Spleen (tissue), 11 donors: ENCODE data around the gene TANGO6. TPM values are rescaled to one million over a fixed set of nuclear protein-coding genes. Genes with fewer than 3 reads are reported as not detected.

ENCODE experiments used
- DNase-seq: peaks from one replicate; pipeline ENCODE4 v3.0.0-alpha.2; 2020
- H3K27ac ChIP-seq, 8 donors: fragments of 200-600 bp; sonication (generic) in 7 of 8; 1 replicate in 4 of 8; 2 replicates in 4 of 8; pipeline versions ENCODE4 v1.5.0 to v1.8.0; 2016 to 2021; ENCODE audit warnings: inconsistent platforms in 4 of 8, mild to moderate bottlenecking in 4 of 8, moderate library complexity in 1 of 8
- H3K27me3 ChIP-seq, 7 donors: fragments of 200-600 bp; sonication (generic) in 6 of 7; replicated peaks in 1 of 7; 1 replicate in 4 of 7; 2 replicates in 3 of 7; pipeline versions ENCODE4 v1.5.0 to v1.8.0; 2016 to 2021; ENCODE audit warnings: inconsistent platforms in 3 of 7, mild to moderate bottlenecking in 1 of 7
- H3K36me3 ChIP-seq, 6 donors: fragments of 200-600 bp; sonication (generic) in 5 of 6; 1 replicate in 4 of 6; 2 replicates in 2 of 6; pipeline versions ENCODE4 v1.5.0 to v1.8.0; 2016 to 2021; ENCODE audit warnings: inconsistent platforms in 2 of 6
- H3K4me1 ChIP-seq, 6 donors: fragments of 200-600 bp; sonication (generic) in 5 of 6; 1 replicate in 3 of 6; 2 replicates in 3 of 6; pipeline versions ENCODE4 v1.5.0 to v1.8.0; 2016 to 2021; ENCODE audit warnings: inconsistent platforms in 3 of 6
- H3K4me3 ChIP-seq, 8 donors: fragments of 200-600 bp; sonication (generic) in 7 of 8; 1 replicate in 4 of 8; 2 replicates in 4 of 8; pipeline versions ENCODE4 v1.5.0 to v1.8.0; 2016 to 2021; ENCODE audit warnings: inconsistent platforms in 4 of 8, mild to moderate bottlenecking in 4 of 8, moderate library complexity in 2 of 8
- H3K9me3 ChIP-seq, 8 donors: fragments of 200-600 bp; sonication (generic) in 7 of 8; 1 replicate in 4 of 8; 2 replicates in 4 of 8; pipeline versions ENCODE4 v1.5.0 to v1.8.0; 2016 to 2021; ENCODE audit warnings: inconsistent platforms in 4 of 8
- CTCF ChIP-seq, 11 experiments: fragments of 200-600 bp in 7 of 11; fragments of 450-650 bp in 4 of 11; sonication (generic) in 4 of 11; IDR thresholded peaks in 8 of 11; conservative IDR thresholded peaks in 3 of 11; 1 replicate in 7 of 11; 2 replicates in 4 of 11; pipeline versions ENCODE4 v1.4.0 to v1.8.0; 2016 to 2021; ENCODE audit warnings: antibody characterized with exemption in 11 of 11, inconsistent platforms in 4 of 11, mild to moderate bottlenecking in 1 of 11
- POLR2A ChIP-seq, 3 donors: fragments of 450-650 bp; IDR thresholded peaks; one replicate each; pipeline ENCODE4 v1.5.1; 2017; ENCODE audit warnings: antibody characterized with exemption in 3 of 3, mild to moderate bottlenecking in 1 of 3
- POLR2AphosphoS5 ChIP-seq, 3 donors: sonication (generic); formaldehyde crosslinking; IDR thresholded peaks; one replicate each; pipeline ENCODE4 v1.5.1; 2017; ENCODE audit warnings: antibody characterized with exemption in 3 of 3
- WGBS, 5 donors: extraction: QIAGEN DNeasy Blood & Tissue Kit in 3 of 5; methylation state at CpG; one replicate each; pipeline versions ENCODE4 v1.1.5 to v1.1.7; 2013 to 2018; 5-methylcytosine and 5-hydroxymethylcytosine counted together
- intact Hi-C: fragments of 100-400 bp; cut with DNase I; formaldehyde crosslinking; loops from one replicate; pipeline ENCODE4 v1.15.0; 2023; ENCODE audit warnings: low total_unique reads
- polyA plus RNA-seq, 3 donors: library from polyadenylated mRNA; stranded (reverse); fragments of 200-250 nt; gene quantifications; one replicate each; pipeline ENCODE4 v1.2.1, GENCODE V29; 2013
- total RNA-seq, 7 donors: library from RNA; depleted of rRNA in 3 of 7; stranded (reverse); fragments of >200 nt in 3 of 7; fragmentation: NEBNext Ultra II Directional in 4 of 7; extraction: Animal tissue kit (Norgen Biotek cat#: 25700) in 4 of 7; gene quantifications; one replicate each; pipeline versions ENCODE4 v1.1.0 to v1.2.1, GENCODE V29; 2016 to 2021
- donor health status: healthy with polysubstance abuse.
- donor health status: DM: no; HTN: no; CAD: no; lungs with moderate emphysema.
- donor health status: DM: no; HTN: no; CAD: no.
- donor health status: Bipolar disorder and iron deficiency.
- donor health status: healthy.
- donor health status: DM: no; HTN: no; CAD: no.
- donor health status: DM: yes; HTN: yes; CAD: no.

Gene TANGO6
- total and polyA plus RNA-seq, 10 donors, result 1.9 to 35.2 (median 23.0) TPM

DNA sequence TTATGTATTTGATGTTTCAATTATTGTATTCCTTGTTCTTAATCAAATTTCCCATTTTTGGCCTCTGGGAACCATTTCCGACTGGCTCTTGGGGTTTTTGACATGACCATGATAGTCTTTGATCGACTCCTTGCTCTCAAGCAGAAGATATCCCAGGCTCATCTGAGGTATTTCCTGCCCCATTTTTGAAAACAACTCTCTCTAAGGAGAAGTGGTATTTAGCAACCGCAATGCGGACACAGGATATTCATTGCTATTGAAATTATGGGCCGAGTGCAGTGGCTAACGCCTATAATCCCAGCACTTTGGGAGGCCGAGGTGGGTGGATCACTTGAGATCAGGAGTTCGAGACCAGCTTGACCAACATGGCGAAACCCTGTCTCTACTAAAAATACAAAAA, 5.5 kb downstream of the TANGO6 start:
- Histone ChIP-seq H3K27me3 (no peaks in the 10 kb centered on the region), H3K27ac (no peak overlapping the region), H3K4me1 (peaks cover 11 to 60% (median 24%) of the 10 kb centered on the region in 6 donors), H3K4me3 (no peak overlapping the region), H3K9me3 (no peaks in the 10 kb centered on the region), H3K36me3 (no peaks in the 10 kb centered on the region)
- no peak for DNase-seq
- TF ChIP-seq POLR2A (IDR thresholded peaks at IDR 0.05), result no peak
- TF ChIP-seq CTCF (IDR thresholded peaks at IDR 0.05 in 8 of 11, conservative IDR thresholded peaks at IDR 0.05 in 3 of 11), result no peak
- TF ChIP-seq POLR2AphosphoS5 (IDR thresholded peaks at IDR 0.05), result no peak
- WGBS, 5 donors, result 65 to 84% (median 81%) methylated on average over 9 of the region's 9 CpGs
- intact Hi-C loops, result loop anchor here (10.0 kb wide), 1 partner anchor 314 kb away; the partner anchor contains the start of gene ZFP90

GRCh38 chr16:68850481-68850880, 7.2 kb downstream of the TANGO6 start:
- 95 to 98% (median 96%) methylated on average over 2 of the region's 2 CpGs for WGBS, 5 donors
- no peaks in the 10 kb centered on the region for H3K36me3 ChIP-seq
- H3K4me3 ChIP-seq, result no peak overlapping the region
- H3K27ac ChIP-seq, result no peak overlapping the region
- TF ChIP-seq POLR2AphosphoS5 (IDR thresholded peaks at IDR 0.05), result no peak
- no peak for TF ChIP-seq CTCF (IDR thresholded peaks at IDR 0.05 in 8 of 11, conservative IDR thresholded peaks at IDR 0.05 in 3 of 11)
- TF ChIP-seq POLR2A (IDR thresholded peaks at IDR 0.05), result no peak
- no peaks in the 10 kb centered on the region for H3K9me3 ChIP-seq
- intact Hi-C loops, result loop anchor here (5.0 kb wide), 1 partner anchor 267 kb away; no protein-coding TSS in a partner anchor
- no peak for DNase-seq
- no peaks in the 10 kb centered on the region for H3K27me3 ChIP-seq
- peaks cover 5 to 43% (median 12%) of the 10 kb centered on the region in 6 donors for H3K4me1 ChIP-seq

- H3K27ac ChIP-seq, result no peak overlapping the region
- intact Hi-C loops, result loop anchor here (5.0 kb wide), 1 partner anchor 266 kb away; no protein-coding TSS in a partner anchor
- H3K27me3 ChIP-seq, result no peaks in the 10 kb centered on the region
- DNase-seq, result no peak
- no peak overlapping the region for H3K4me3 ChIP-seq
- peaks cover 5 to 36% (median 9%) of the 10 kb centered on the region in 6 donors for H3K4me1 ChIP-seq
- no peaks in the 10 kb centered on the region for H3K36me3 ChIP-seq
- H3K9me3 ChIP-seq, result no peaks in the 10 kb centered on the region
- WGBS, 5 donors, result 72 to 84% (median 82%) methylated on average over 2 of the region's 2 CpGs
- TF ChIP-seq POLR2A (IDR thresholded peaks at IDR 0.05) (no peak), CTCF (IDR thresholded peaks at IDR 0.05 in 8 of 11, conservative IDR thresholded peaks at IDR 0.05 in 3 of 11) (no peak), POLR2AphosphoS5 (IDR thresholded peaks at IDR 0.05) (no peak)
Measured at GRCh38 chr16:68851601-68852000, 8.3 kb downstream of the TANGO6 start.

DNA sequence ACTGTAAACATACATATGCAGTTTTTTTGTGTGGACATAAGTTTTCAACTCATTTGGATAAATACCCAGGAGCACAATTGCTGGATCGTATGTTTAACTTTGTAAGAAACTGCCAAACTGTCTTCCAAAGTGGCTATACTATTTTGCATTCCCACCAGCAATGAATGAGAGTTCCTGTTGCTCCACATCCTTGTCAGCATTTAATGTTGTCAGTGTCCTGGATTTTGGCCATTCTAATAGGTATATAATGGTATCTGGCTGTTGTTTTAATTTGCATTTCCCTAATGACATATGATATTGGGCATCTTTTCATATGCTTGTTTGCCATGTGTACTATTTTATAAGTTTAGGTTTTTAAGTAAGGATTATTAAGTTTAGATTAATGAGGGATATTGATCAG, 14.1 kb downstream of the TANGO6 start:
- no peaks in the 10 kb centered on the region for H3K27me3 ChIP-seq
- no peaks in the 10 kb centered on the region for H3K9me3 ChIP-seq
- H3K36me3 ChIP-seq, result peaks cover 0 to 30% (median 17%) of the 10 kb centered on the region in 6 donors
- no peak overlapping the region for H3K27ac ChIP-seq
- TF ChIP-seq POLR2A (IDR thresholded peaks at IDR 0.05), result no peak
- TF ChIP-seq POLR2AphosphoS5 (IDR thresholded peaks at IDR 0.05), result no peak
- no peak for TF ChIP-seq CTCF (IDR thresholded peaks at IDR 0.05 in 8 of 11, conservative IDR thresholded peaks at IDR 0.05 in 3 of 11)
- 94 to 100% (median 98%) methylated on average over 1 of the region's 1 CpG for WGBS, 5 donors
- DNase-seq, result no peak
- intact Hi-C loops, result no loop called here
- no peak overlapping the region for H3K4me3 ChIP-seq
- no peaks in the 10 kb centered on the region for H3K4me1 ChIP-seq
